SU-DHL-6 (cell line): Measurements from ENCODE around the gene CTNND2.

Source experiments
- H2AFZ ChIP-seq: fragments of 200-600 bp; sonication (generic); 2 replicates; pipeline ENCODE4 v1.6.1; 2014; ENCODE audit warnings: low read depth, mild to moderate bottlenecking, moderate library complexity, mixed read lengths, antibody characterized with exemption, low read length; ENCODE audit not compliant: severe bottlenecking
- H3F3A ChIP-seq: fragments of 200-600 bp; shearing (Covaris generic); 2 replicates; pipeline ENCODE4 v1.6.0; 2016; ENCODE audit warnings: antibody characterized with exemption, mild to moderate bottlenecking; ENCODE audit not compliant: insufficient read depth
- H3K27ac ChIP-seq: fragments of 200-600 bp; sonication (generic); 2 replicates; pipeline ENCODE4 v1.5.1; 2016; ENCODE audit warnings: low read depth, mild to moderate bottlenecking, low read length, moderate library complexity, mixed read lengths
- H3K27me3 ChIP-seq: fragments of 200-600 bp; sonication (generic), shearing (Covaris generic); 2 replicates; pipeline ENCODE4 v1.6.0; 2014; ENCODE audit warnings: mild to moderate bottlenecking, low read length
- H3K36me3 ChIP-seq: fragments of 200-600 bp; sonication (generic); 2 replicates; pipeline ENCODE4 v1.6.1; 2014; ENCODE audit warnings: mild to moderate bottlenecking, low read length, mixed read lengths
- H3K4me2 ChIP-seq: fragments of 300-600, 200-600 bp; shearing (Covaris generic), sonication (generic); 2 replicates; pipeline ENCODE4 v1.6.0; 2014; ENCODE audit warnings: low read length, low read depth, mild to moderate bottlenecking; ENCODE audit not compliant: poor library complexity, severe bottlenecking
- H3K4me3 ChIP-seq: fragments of 200-600 bp; sonication (generic); 2 replicates; pipeline ENCODE4 v1.5.1; 2014; ENCODE audit warnings: antibody characterized with exemption, low read length, mild to moderate bottlenecking, mixed read lengths; ENCODE audit not compliant: insufficient read depth, poor library complexity, severe bottlenecking
- H3K79me2 ChIP-seq: fragments of 200-600 bp; sonication (generic); 2 replicates; pipeline ENCODE4 v1.6.1; 2014; ENCODE audit warnings: mild to moderate bottlenecking, low read length, moderate library complexity; ENCODE audit not compliant: insufficient read depth
- H3K9ac ChIP-seq: fragments of 200-600 bp; sonication (generic); 2 replicates; pipeline ENCODE4 v1.7.0; 2014; ENCODE audit warnings: mild to moderate bottlenecking, low read length
- H3K9me2 ChIP-seq: fragments of 200-600 bp; sonication (generic); replicated peaks from 2 replicates; pipeline ENCODE4 v1.6.1; 2014; ENCODE audit warnings: low read length; ENCODE audit not compliant: insufficient read depth
- H3K9me3 ChIP-seq: fragments of 200-600 bp; sonication (generic); 2 replicates; pipeline ENCODE4 v1.6.1; 2014; ENCODE audit warnings: low read length, mixed read lengths; ENCODE audit not compliant: insufficient read depth
- H4K20me1 ChIP-seq: fragments of 200-600 bp; sonication (generic); 2 replicates; pipeline ENCODE4 v1.6.1; 2014; ENCODE audit warnings: low read depth, mild to moderate bottlenecking, antibody characterized with exemption, low read length, moderate library complexity, mixed read lengths
- CTCF ChIP-seq: fragments of 200-600 bp; sonication (generic); IDR thresholded peaks from one replicate; pipeline ENCODE4 v1.5.1; 2017; ENCODE audit warnings: antibody characterized with exemption, mild to moderate bottlenecking, low read length, moderate library complexity; ENCODE audit not compliant: insufficient read depth, poor library complexity, severe bottlenecking
- EZH2phosphoT487 ChIP-seq: fragments of 200-600 bp; sonication (generic), shearing (Covaris generic); conservative IDR thresholded peaks from 2 replicates; pipeline ENCODE4 v1.6.1; 2018; ENCODE audit warnings: mild to moderate bottlenecking, antibody characterized with exemption, low read length, moderate library complexity, mixed read lengths

The CTNND2 gene

GRCh38 chr5:11385901-11386293 lies 518.3 kb downstream of the CTNND2 start:
- no peak overlapping the region for H3K9ac ChIP-seq
- H3K27ac ChIP-seq = no peak overlapping the region
- H3K36me3 ChIP-seq = no peaks in the 10 kb centered on the region
- H3K79me2 ChIP-seq = no peaks in the 10 kb centered on the region
- H2AFZ ChIP-seq = no peak overlapping the region
- H3K4me2 ChIP-seq = no peak overlapping the region
- TF ChIP-seq CTCF = no peak
- no peak for TF ChIP-seq EZH2phosphoT487
- no peaks in the 10 kb centered on the region for H4K20me1 ChIP-seq
- no peaks in the 10 kb centered on the region for H3F3A ChIP-seq
- no peaks in the 10 kb centered on the region for H3K9me3 ChIP-seq
- H3K9me2 ChIP-seq = no peaks in the 10 kb centered on the region
- H3K4me3 ChIP-seq = no peak overlapping the region
- H3K27me3 ChIP-seq = no peaks in the 10 kb centered on the region

DNA sequence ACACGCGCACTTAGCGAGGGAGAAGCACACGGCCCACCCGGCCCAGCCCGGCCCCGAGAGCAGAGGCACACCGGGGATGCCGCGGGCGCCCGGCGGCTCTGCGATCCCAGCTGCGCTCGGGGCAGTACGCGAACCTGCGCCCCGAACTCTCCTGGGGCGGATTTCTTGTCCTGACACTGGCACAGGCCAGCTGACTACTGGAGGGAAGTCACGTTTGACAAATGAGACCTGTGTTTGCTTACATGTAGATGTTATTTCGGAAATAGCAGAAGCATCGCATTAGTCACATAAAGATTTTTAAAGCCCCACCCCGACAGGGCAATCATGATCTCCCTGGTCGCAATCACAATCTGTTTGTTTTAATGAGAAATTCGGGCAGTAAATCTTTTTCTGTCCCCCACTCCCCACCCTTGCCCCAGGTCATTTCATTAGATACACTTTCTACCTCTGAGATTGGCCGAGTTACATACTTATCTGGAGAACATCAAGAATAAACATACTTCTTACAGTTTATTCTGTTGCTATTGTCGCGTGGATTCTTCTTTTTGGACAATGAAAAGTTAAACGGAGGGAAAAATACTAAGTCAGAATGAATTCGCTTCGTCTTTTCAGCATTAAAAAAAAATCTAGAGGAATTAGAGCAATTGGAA lies 518.9 kb downstream of the CTNND2 start:
- no peak overlapping the region for H3K4me3 ChIP-seq
- TF ChIP-seq CTCF (no peak), EZH2phosphoT487 (no peak)
- H3K4me2 ChIP-seq = no peak overlapping the region

GRCh38 chr5:11384441-11385250 lies 519.6 kb downstream of the CTNND2 start:
- H3K9me3 ChIP-seq = no peaks in the 10 kb centered on the region

More for the DNA sequence above, 518.9 kb downstream of the CTNND2 start:
- Histone ChIP-seq H3K79me2 (no peaks in the 10 kb centered on the region), H4K20me1 (no peaks in the 10 kb centered on the region), H3K9me3 (no peaks in the 10 kb centered on the region), H3K27ac (no peak overlapping the region), H3F3A (no peaks in the 10 kb centered on the region), H3K36me3 (no peaks in the 10 kb centered on the region), H3K9ac (no peak overlapping the region), H3K27me3 (no peaks in the 10 kb centered on the region), H3K9me2 (no peaks in the 10 kb centered on the region), H2AFZ (no peak overlapping the region)

More at GRCh38 chr5:11384441-11385250, 519.6 kb downstream of the CTNND2 start:
- Histone ChIP-seq H3K4me2 (no peak overlapping the region), H3K9me2 (no peaks in the 10 kb centered on the region), H3K9ac (no peak overlapping the region), H2AFZ (no peak overlapping the region), H3K27ac (no peak overlapping the region), H3K36me3 (no peaks in the 10 kb centered on the region), H3K27me3 (no peaks in the 10 kb centered on the region), H3F3A (no peaks in the 10 kb centered on the region), H4K20me1 (no peaks in the 10 kb centered on the region), H3K4me3 (no peak overlapping the region), H3K79me2 (no peaks in the 10 kb centered on the region)
- TF ChIP-seq EZH2phosphoT487 (no peak), CTCF (no peak)
